Endodermal cell (in vitro differentiated cells): ENCODE data around the gene CDC16. TPM values are rescaled to one million over a fixed set of nuclear protein-coding genes. Genes with fewer than 3 reads are reported as not detected.
A peak's percentile ranks its signal among the peaks of the same experiment; 100 is the strongest.

ENCODE experiments used
- DNase-seq: peaks from one replicate; pipeline ENCODE4 v3.0.0-alpha.2; 2017
- H3K27ac ChIP-seq: 2 replicates; pipeline ENCODE4 v1.5.1; 2013; ENCODE audit warnings: mild to moderate bottlenecking, low read depth, low read length, moderate library complexity
- H3K27me3 ChIP-seq: 2 replicates; pipeline ENCODE4 v1.6.1; 2013; ENCODE audit warnings: mild to moderate bottlenecking, low read length, moderate library complexity; ENCODE audit not compliant: insufficient read depth, control insufficient read depth, poor library complexity, severe bottlenecking
- H3K36me3 ChIP-seq: 2 replicates; pipeline ENCODE4 v1.7.0; 2013; ENCODE audit warnings: mild to moderate bottlenecking, low read length, moderate library complexity; ENCODE audit not compliant: control insufficient read depth, insufficient read depth
- H3K4me1 ChIP-seq: one replicate; pipeline ENCODE4 v1.7.0; 2013; ENCODE audit warnings: low read length; ENCODE audit not compliant: control insufficient read depth, insufficient read depth
- H3K4me3 ChIP-seq: 2 replicates; pipeline ENCODE4 v1.5.1; 2013; ENCODE audit warnings: mild to moderate bottlenecking, low read length, moderate library complexity
- H3K9ac ChIP-seq: 2 replicates; pipeline ENCODE4 v1.6.1; 2013; ENCODE audit warnings: mild to moderate bottlenecking, low read length, moderate library complexity; ENCODE audit not compliant: poor library complexity, severe bottlenecking; ENCODE audit errors: extremely low read depth
- H3K9me3 ChIP-seq: 2 replicates; pipeline ENCODE4 v1.6.1; 2013; ENCODE audit warnings: mild to moderate bottlenecking, low read length, moderate library complexity; ENCODE audit not compliant: control insufficient read depth
- H3K27ac Mint-ChIP-seq: 2 replicates; pipeline ENCODE4 v1.8.0; 2020; ENCODE audit warnings: mixed read lengths
- H3K27me3 Mint-ChIP-seq: 2 replicates; pipeline ENCODE4 v1.8.0; 2021; ENCODE audit warnings: mild to moderate bottlenecking, mixed read lengths; ENCODE audit not compliant: insufficient read depth
- H3K36me3 Mint-ChIP-seq: 2 replicates; pipeline ENCODE4 v1.8.0; 2020; ENCODE audit warnings: low read depth, mixed read lengths
- H3K4me1 Mint-ChIP-seq: 2 replicates; pipeline ENCODE4 v1.8.0; 2020; ENCODE audit warnings: mixed read lengths
- H3K4me3 Mint-ChIP-seq: 2 replicates; pipeline ENCODE4 v1.8.0; 2020; ENCODE audit warnings: mild to moderate bottlenecking, moderate library complexity, mixed read lengths
- H3K9me3 Mint-ChIP-seq: 2 replicates; pipeline ENCODE4 v1.8.0; 2020; ENCODE audit warnings: mild to moderate bottlenecking, mixed read lengths
- WGBS, 2 experiments: methylation state at CpG; one replicate each; pipeline versions ENCODE4 v1.1.5 to v1.1.7; 2013; ENCODE audit warnings: missing lambda C conversion rate in 2 of 2, mixed read lengths in 1 of 2; ENCODE audit not compliant: insufficient coverage in 1 of 2, insufficient read length in 1 of 2; 5-methylcytosine and 5-hydroxymethylcytosine counted together
- total RNA-seq, 2 donors: library from RNA; stranded (reverse); fragmentation: NEBNext Ultra II Directional in 1 of 2; extraction: Animal tissue kit (Norgen Biotek cat#: 25700) in 1 of 2; gene quantifications; 2 replicates in 1 of 2; 3 replicates in 1 of 2; pipeline ENCODE4 v1.2.1, GENCODE V29; 2021
- TF ChIP-seq, protein P1 (sequence below): fragments of 200-600 bp; sonication (generic); conservative IDR thresholded peaks from 2 replicates; pipeline ENCODE4 v1.5.0; 2021; ENCODE audit warnings: antibody characterized with exemption, mild to moderate bottlenecking

The CDC16 gene
- total RNA-seq, 2 donors from 2014 or later, result 89.7 to 90.8 TPM

DNA sequence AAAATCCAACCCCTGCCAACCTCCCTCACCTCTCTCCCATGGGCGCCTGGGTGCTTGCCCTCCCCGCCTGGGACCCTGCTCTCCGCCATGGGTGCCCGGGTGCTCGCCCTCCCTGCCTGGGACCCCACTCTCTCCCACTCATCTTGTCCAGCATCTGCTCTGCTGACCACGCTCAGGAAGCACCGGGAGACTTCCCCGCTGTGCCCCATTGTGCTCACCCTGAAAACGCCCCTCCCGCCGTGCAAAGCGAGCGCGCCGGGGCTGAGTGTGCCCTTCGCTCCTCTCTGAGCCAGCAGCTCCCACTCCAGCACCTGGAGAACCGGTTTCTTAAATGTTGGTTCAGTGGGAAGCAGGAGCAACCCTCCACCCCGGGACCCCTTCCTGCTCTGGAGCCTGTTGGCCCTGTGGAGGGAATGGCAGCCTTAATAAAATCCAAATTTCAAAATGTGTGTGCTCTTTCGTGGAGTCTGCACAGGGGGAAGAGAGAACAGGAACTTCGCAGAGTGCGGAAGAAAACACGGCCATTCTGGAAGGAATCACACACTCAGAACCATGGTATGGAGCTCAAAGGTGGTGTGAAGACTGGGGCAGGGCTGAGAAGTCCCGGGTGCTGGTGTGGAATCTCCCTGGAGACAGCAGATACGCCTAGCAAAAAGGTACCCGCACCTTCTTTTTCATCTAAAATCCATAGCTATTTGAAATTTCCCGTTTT is 23.1 kb upstream of the CDC16 start:
- Mint-ChIP-seq H3K4me3 (no peak overlapping the region), H3K4me1 (peaks cover 3% of the 10 kb centered on the region), H3K9me3 (peaks cover 17% of the 10 kb centered on the region), H3K36me3 (no peaks in the 10 kb centered on the region), H3K27ac (no peak overlapping the region), H3K27me3 (no peaks in the 10 kb centered on the region)
- Histone ChIP-seq H3K27ac (no peak overlapping the region), H3K9ac (no peak overlapping the region), H3K9me3 (peaks cover 19% of the 10 kb centered on the region), H3K4me1 (no peaks in the 10 kb centered on the region), H3K27me3 (no peaks in the 10 kb centered on the region), H3K4me3 (no peak overlapping the region), H3K36me3 (no peaks in the 10 kb centered on the region)
- no peak for DNase-seq
- WGBS, 2 experiments, result 92 to 93% methylated on average over 21 to 26 of the region's 26 CpGs
- TF ChIP-seq, protein P1, sequence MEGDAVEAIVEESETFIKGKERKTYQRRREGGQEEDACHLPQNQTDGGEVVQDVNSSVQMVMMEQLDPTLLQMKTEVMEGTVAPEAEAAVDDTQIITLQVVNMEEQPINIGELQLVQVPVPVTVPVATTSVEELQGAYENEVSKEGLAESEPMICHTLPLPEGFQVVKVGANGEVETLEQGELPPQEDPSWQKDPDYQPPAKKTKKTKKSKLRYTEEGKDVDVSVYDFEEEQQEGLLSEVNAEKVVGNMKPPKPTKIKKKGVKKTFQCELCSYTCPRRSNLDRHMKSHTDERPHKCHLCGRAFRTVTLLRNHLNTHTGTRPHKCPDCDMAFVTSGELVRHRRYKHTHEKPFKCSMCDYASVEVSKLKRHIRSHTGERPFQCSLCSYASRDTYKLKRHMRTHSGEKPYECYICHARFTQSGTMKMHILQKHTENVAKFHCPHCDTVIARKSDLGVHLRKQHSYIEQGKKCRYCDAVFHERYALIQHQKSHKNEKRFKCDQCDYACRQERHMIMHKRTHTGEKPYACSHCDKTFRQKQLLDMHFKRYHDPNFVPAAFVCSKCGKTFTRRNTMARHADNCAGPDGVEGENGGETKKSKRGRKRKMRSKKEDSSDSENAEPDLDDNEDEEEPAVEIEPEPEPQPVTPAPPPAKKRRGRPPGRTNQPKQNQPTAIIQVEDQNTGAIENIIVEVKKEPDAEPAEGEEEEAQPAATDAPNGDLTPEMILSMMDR, result no peak

DNA sequence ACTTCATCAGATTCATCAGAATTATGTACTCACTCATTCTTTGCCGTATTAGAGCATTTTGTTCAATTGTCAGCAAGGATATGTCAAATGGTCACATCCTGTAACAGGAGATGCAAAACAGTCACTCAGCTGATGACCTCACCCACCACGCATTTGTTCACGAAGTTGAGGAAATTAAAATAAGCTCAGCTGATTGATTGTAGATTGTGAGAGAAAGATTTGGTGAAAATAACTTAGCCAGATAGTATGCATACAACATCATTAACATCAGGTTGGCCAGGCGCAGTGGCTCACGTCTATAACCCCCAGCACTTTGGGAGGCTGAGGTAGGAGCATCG is 22.6 kb upstream of the CDC16 start:
- no peaks in the 10 kb centered on the region for H3K4me1 ChIP-seq
- H3K27ac ChIP-seq, result no peak overlapping the region
- H3K4me1 Mint-ChIP-seq, result peaks cover 3% of the 10 kb centered on the region
- peaks cover 14% of the 10 kb centered on the region for H3K9me3 ChIP-seq
- DNase-seq, result no peak
- WGBS, 2 experiments, result 89 to 92% methylated on average over 4 to 6 of the region's 6 CpGs
- no peak overlapping the region for H3K27ac Mint-ChIP-seq
- H3K27me3 ChIP-seq, result no peaks in the 10 kb centered on the region
- no peak overlapping the region for H3K4me3 Mint-ChIP-seq
- H3K9ac ChIP-seq, result no peak overlapping the region
- no peaks in the 10 kb centered on the region for H3K36me3 ChIP-seq
- TF ChIP-seq, protein P1, result no peak
- no peaks in the 10 kb centered on the region for H3K36me3 Mint-ChIP-seq
- H3K27me3 Mint-ChIP-seq, result no peaks in the 10 kb centered on the region
- peaks cover 12% of the 10 kb centered on the region for H3K9me3 Mint-ChIP-seq
- H3K4me3 ChIP-seq, result no peak overlapping the region

- TF ChIP-seq, protein P1, result no peak
- H3K4me3 Mint-ChIP-seq, result no peak overlapping the region
- no peak overlapping the region for H3K9ac ChIP-seq
- no peak overlapping the region for H3K27ac ChIP-seq
- no peaks in the 10 kb centered on the region for H3K9me3 Mint-ChIP-seq
- H3K27me3 ChIP-seq, result no peaks in the 10 kb centered on the region
- DNase-seq, result peak; percentile 7
- H3K4me1 Mint-ChIP-seq, result peaks cover 3% of the 10 kb centered on the region
- no peak overlapping the region for H3K27ac Mint-ChIP-seq
- H3K27me3 Mint-ChIP-seq, result no peaks in the 10 kb centered on the region
- H3K9me3 ChIP-seq, result no peaks in the 10 kb centered on the region
- 94 to 95% methylated on average over 5 to 7 of the region's 7 CpGs for WGBS, 2 experiments
- H3K36me3 ChIP-seq, result no peaks in the 10 kb centered on the region
- H3K4me1 ChIP-seq, result no peaks in the 10 kb centered on the region
- no peaks in the 10 kb centered on the region for H3K36me3 Mint-ChIP-seq
- no peak overlapping the region for H3K4me3 ChIP-seq
Measured at GRCh38 chr13:114213980-114214379, 20.7 kb upstream of the CDC16 start.
